Left lung (tissue), 10 donors: ENCODE measurements around the gene LRFN2. TPM values are rescaled to one million over a fixed set of nuclear protein-coding genes. Genes with fewer than 3 reads are reported as not detected.

Experiments
- ATAC-seq: fragments of 200-7000 bp; cut with Tn5 transposase; one replicate; pipeline ENCODE4 v1.9.1; 2020; ENCODE audit warnings: moderate library complexity
- DNase-seq, 4 donors: peaks; one replicate each; pipeline ENCODE4 v3.0.0-alpha.2; 2013 to 2020
- H3K27ac ChIP-seq, 2 donors: fragments of 200-600 bp; sonication (generic) in 1 of 2; one replicate each; pipeline versions ENCODE4 v1.5.0 to v1.8.0; 2020 to 2021
- H3K27me3 ChIP-seq, 2 donors: fragments of 200-600 bp; sonication (generic) in 1 of 2; one replicate each; pipeline versions ENCODE4 v1.5.0 to v1.8.0; 2020 to 2021
- H3K36me3 ChIP-seq, 2 donors: fragments of 200-600 bp; sonication (generic) in 1 of 2; one replicate each; pipeline versions ENCODE4 v1.5.0 to v1.8.0; 2020 to 2021
- H3K4me1 ChIP-seq, 2 donors: fragments of 200-600 bp; one replicate each; pipeline ENCODE4 v1.8.0; 2021
- H3K4me3 ChIP-seq, 2 donors: fragments of 200-600 bp; sonication (generic) in 1 of 2; one replicate each; pipeline versions ENCODE4 v1.5.0 to v1.8.0; 2020 to 2021; ENCODE audit warnings: mild to moderate bottlenecking in 1 of 2
- H3K9me3 ChIP-seq, 2 donors: fragments of 200-600 bp; sonication (generic) in 1 of 2; one replicate each; pipeline versions ENCODE4 v1.5.0 to v1.8.0; 2020 to 2021
- CTCF ChIP-seq, 2 donors: fragments of 200-600 bp; sonication (generic) in 1 of 2; IDR thresholded peaks; one replicate each; pipeline versions ENCODE4 v1.5.0 to v1.8.0; 2021; ENCODE audit warnings: antibody characterized with exemption in 2 of 2
- intact Hi-C, 2 donors: fragments of 100-400 bp; cut with DNase I; formaldehyde crosslinking; loops; one replicate each; pipeline versions ENCODE4 v1.11.2 to v1.14.2; 2022
- polyA plus RNA-seq, 6 donors: library from polyadenylated mRNA; unstranded; fragments of 120-200 nt; gene quantifications; one replicate each; pipeline ENCODE4 v1.2.1, GENCODE V29; 2013; ENCODE audit not compliant: insufficient read length in 6 of 6
- total RNA-seq, 2 donors: library from RNA; stranded (reverse); fragmentation: NEBNext Ultra II Directional; extraction: Animal tissue kit (Norgen Biotek cat#: 25700); gene quantifications; one replicate each; pipeline ENCODE4 v1.2.1, GENCODE V29; 2021
- donor health status: DM: no; HTN: yes; CAD: no.
- donor health status: DM: no; HTN: no; CAD: no.

LRFN2 gene
- total and polyA plus RNA-seq, 8 donors, result 0.05 to 0.18 (median 0.11) TPM; not detected in 2

GRCh38 chr6:40606981-40607380 is 19.8 kb upstream of the LRFN2 start:
- intact Hi-C loops, result no loop called here
- Histone ChIP-seq H3K9me3 (no peaks in the 10 kb centered on the region), H3K4me1 (no peaks in the 10 kb centered on the region), H3K27ac (no peak overlapping the region), H3K4me3 (no peak overlapping the region), H3K27me3 (peaks cover 0 to 15% of the 10 kb centered on the region in 2 donors), H3K36me3 (no peaks in the 10 kb centered on the region)
- no peak for DNase-seq
- TF ChIP-seq CTCF (IDR thresholded peaks at IDR 0.05), result no peak
- ATAC-seq, result no peak

- Histone ChIP-seq H3K9me3 (no peaks in the 10 kb centered on the region), H3K27me3 (peaks cover 0 to 15% of the 10 kb centered on the region in 2 donors), H3K36me3 (no peaks in the 10 kb centered on the region), H3K27ac (no peak overlapping the region), H3K4me1 (no peaks in the 10 kb centered on the region), H3K4me3 (no peak overlapping the region)
- intact Hi-C loops, result no loop called here
- DNase-seq (no peak), ATAC-seq (no peak)
- no peak for TF ChIP-seq CTCF (IDR thresholded peaks at IDR 0.05)
Observed at GRCh38 chr6:40606526-40606925, 19.4 kb upstream of the LRFN2 start.

GRCh38 chr6:40604082-40604481 is 16.9 kb upstream of the LRFN2 start:
- intact Hi-C loops, result no loop called here
- DNase-seq, result no peak
- H3K9me3 ChIP-seq, result no peaks in the 10 kb centered on the region
- H3K36me3 ChIP-seq, result no peaks in the 10 kb centered on the region
- H3K4me1 ChIP-seq, result no peaks in the 10 kb centered on the region
- H3K27me3 ChIP-seq, result peaks cover 9 to 39% of the 10 kb centered on the region in 2 donors
- H3K4me3 ChIP-seq, result no peak overlapping the region
- no peak for TF ChIP-seq CTCF (IDR thresholded peaks at IDR 0.05)
- no peak overlapping the region for H3K27ac ChIP-seq
- no peak for ATAC-seq

- no peaks in the 10 kb centered on the region for H3K9me3 ChIP-seq
- TF ChIP-seq CTCF (IDR thresholded peaks at IDR 0.05), result no peak
- H3K4me3 ChIP-seq, result no peak overlapping the region
- H3K4me1 ChIP-seq, result no peaks in the 10 kb centered on the region
- DNase-seq (peak in 1 of 4 donors; percentile 59), ATAC-seq (peak; percentile 77)
- intact Hi-C loops, result no loop called here
- no peaks in the 10 kb centered on the region for H3K36me3 ChIP-seq
- H3K27me3 ChIP-seq, result peaks cover 9 to 64% of the 10 kb centered on the region in 2 donors
- H3K27ac ChIP-seq, result no peak overlapping the region
Observed at GRCh38 chr6:40599555-40599954, 12.4 kb upstream of the LRFN2 start.

GRCh38 chr6:40598516-40598915 is 11.4 kb upstream of the LRFN2 start:
- no peak for DNase-seq
- peaks cover 9 to 59% of the 10 kb centered on the region in 2 donors for H3K27me3 ChIP-seq
- no peak for TF ChIP-seq CTCF (IDR thresholded peaks at IDR 0.05)

More at GRCh38 chr6:40598516-40598915, 11.4 kb upstream of the LRFN2 start:
- no peaks in the 10 kb centered on the region for H3K36me3 ChIP-seq
- no peak for ATAC-seq
- no peak overlapping the region for H3K4me3 ChIP-seq
- no peaks in the 10 kb centered on the region for H3K9me3 ChIP-seq
- H3K4me1 ChIP-seq, result no peaks in the 10 kb centered on the region
- intact Hi-C loops, result no loop called here
- H3K27ac ChIP-seq, result no peak overlapping the region
